Right lobe of liver (tissue), 6 donors: ENCODE results near the gene OR51E1. TPM values are rescaled to one million over a fixed set of nuclear protein-coding genes. Genes with fewer than 3 reads are reported as not detected.

Experiments used
- ATAC-seq, 4 donors: fragments of 200-7000 bp; cut with Tn5 transposase; one replicate each; pipeline ENCODE4 v1.9.1; 2020; ENCODE audit warnings: mild to moderate bottlenecking in 4 of 4, moderate library complexity in 4 of 4
- DNase-seq, 3 donors: peaks; one replicate each; pipeline ENCODE4 v3.0.0-alpha.2; 2020
- H3K27ac ChIP-seq, 3 donors: fragments of 200-600 bp; one replicate each; pipeline ENCODE4 v1.8.0; 2022
- H3K27me3 ChIP-seq, 2 donors: fragments of 200-600 bp; one replicate each; pipeline ENCODE4 v1.8.0; 2022
- H3K36me3 ChIP-seq, 4 donors: fragments of 200-600 bp; sonication (generic) in 1 of 4; one replicate each; pipeline versions ENCODE4 v1.5.1 to v1.8.0; 2017 to 2022; ENCODE audit warnings: control low read depth in 1 of 4
- H3K4me1 ChIP-seq, 4 donors: fragments of 200-600 bp; sonication (generic) in 1 of 4; one replicate each; pipeline versions ENCODE4 v1.5.1 to v1.8.0; 2017 to 2022; ENCODE audit warnings: control low read depth in 1 of 4
- H3K4me3 ChIP-seq, 3 donors: fragments of 200-600 bp; one replicate each; pipeline ENCODE4 v1.8.0; 2022
- H3K9me3 ChIP-seq, 4 donors: fragments of 200-600 bp; sonication (generic) in 1 of 4; one replicate each; pipeline versions ENCODE4 v1.5.1 to v1.8.0; 2017 to 2022; ENCODE audit warnings: control low read depth in 1 of 4
- POLR2A ChIP-seq: fragments of 450-650 bp; IDR thresholded peaks from one replicate; pipeline ENCODE4 v1.6.1; 2017; ENCODE audit warnings: antibody characterized with exemption, mild to moderate bottlenecking
- WGBS: methylation state at CpG from one replicate; pipeline ENCODE4 v1.1.6; 2018; ENCODE audit warnings: low coverage, low lambda C conversion rate; ENCODE audit not compliant: insufficient coverage; ENCODE audit errors: missing lambda C conversion rate; 5-methylcytosine and 5-hydroxymethylcytosine counted together
- intact Hi-C, 2 donors: fragments of 100-400 bp; cut with DNase I; formaldehyde crosslinking; loops; one replicate each; pipeline versions ENCODE4 v1.11.2 to v1.14.1; 2022
- long read RNA-seq: library from polyadenylated mRNA; unstranded; transcript quantifications from one replicate; pipeline ENCODE4 v2.0.0, GENCODE V29; 2019
- total RNA-seq, 6 experiments: library from RNA; depleted of rRNA in 2 of 6; stranded (reverse); fragments of >200 nt in 2 of 6; fragmentation: NEBNext Ultra II Directional in 3 of 6; extraction: Animal tissue kit (Norgen Biotek cat#: 25700) in 3 of 6; gene quantifications; one replicate each; pipeline versions ENCODE4 v1.1.0 to v1.2.4, GENCODE V29; 2016 to 2023
- TF ChIP-seq, protein P1 (sequence below), 4 donors: fragments of 200-600 bp in 3 of 4; fragments of 450-650 bp in 1 of 4; IDR thresholded peaks; one replicate each; pipeline versions ENCODE4 v1.5.1 to v1.8.0; 2016 to 2022; ENCODE audit warnings: antibody characterized with exemption in 4 of 4, mild to moderate bottlenecking in 2 of 4
- donor health status: DM: no; HTN: yes; CAD: no.
- donor health status: DM: no; HTN: no; CAD: no.
- donor health status: DM: no; HTN: no; CAD: no.
- donor health status: DM: no; HTN: yes; CAD: no.
- donor health status: DM: no; HTN: yes; CAD: no.

The OR51E1 gene, protein sequence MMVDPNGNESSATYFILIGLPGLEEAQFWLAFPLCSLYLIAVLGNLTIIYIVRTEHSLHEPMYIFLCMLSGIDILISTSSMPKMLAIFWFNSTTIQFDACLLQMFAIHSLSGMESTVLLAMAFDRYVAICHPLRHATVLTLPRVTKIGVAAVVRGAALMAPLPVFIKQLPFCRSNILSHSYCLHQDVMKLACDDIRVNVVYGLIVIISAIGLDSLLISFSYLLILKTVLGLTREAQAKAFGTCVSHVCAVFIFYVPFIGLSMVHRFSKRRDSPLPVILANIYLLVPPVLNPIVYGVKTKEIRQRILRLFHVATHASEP
- not detected for total RNA-seq
- long read RNA-seq, result 0 reads

DNA sequence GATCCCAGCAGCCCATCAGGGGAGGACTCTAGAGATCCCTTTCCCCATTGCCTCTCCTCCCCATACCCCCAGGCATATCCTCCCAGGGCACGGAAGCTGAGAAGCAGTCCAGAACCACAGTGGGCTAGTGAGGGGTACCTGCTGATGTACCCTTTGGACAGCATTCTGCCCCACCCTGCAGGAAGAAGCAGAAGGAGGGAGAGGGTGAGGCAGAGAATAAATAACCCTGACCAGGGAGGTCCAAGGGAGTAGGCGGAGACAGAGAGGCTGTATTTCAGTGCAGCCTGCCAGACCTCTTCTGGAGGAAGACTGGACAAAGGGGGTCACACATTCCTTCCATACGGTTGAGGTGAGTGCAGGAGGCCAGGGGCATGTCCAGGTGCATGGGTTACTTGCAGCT is at the start of gene OR51E1:
OR51E1 (plus strand) TSS at position 301 of the 400 bp plus-strand sequence. CDS start 8,545 bp downstream, outside the sequence.
- Histone ChIP-seq H3K27me3 (no peaks in the 10 kb centered on the region), H3K4me1 (no peaks in the 10 kb centered on the region), H3K36me3 (no peaks in the 10 kb centered on the region), H3K27ac (no peak within 1 kb of the TSS), H3K9me3 (no peaks in the 10 kb centered on the region), H3K4me3 (no peak within 1 kb of the TSS)
- DNase-seq (no peak), ATAC-seq (no peak)
- WGBS, result 56% methylated on average over 3 of the region's 3 CpGs
- TF ChIP-seq, protein P1, sequence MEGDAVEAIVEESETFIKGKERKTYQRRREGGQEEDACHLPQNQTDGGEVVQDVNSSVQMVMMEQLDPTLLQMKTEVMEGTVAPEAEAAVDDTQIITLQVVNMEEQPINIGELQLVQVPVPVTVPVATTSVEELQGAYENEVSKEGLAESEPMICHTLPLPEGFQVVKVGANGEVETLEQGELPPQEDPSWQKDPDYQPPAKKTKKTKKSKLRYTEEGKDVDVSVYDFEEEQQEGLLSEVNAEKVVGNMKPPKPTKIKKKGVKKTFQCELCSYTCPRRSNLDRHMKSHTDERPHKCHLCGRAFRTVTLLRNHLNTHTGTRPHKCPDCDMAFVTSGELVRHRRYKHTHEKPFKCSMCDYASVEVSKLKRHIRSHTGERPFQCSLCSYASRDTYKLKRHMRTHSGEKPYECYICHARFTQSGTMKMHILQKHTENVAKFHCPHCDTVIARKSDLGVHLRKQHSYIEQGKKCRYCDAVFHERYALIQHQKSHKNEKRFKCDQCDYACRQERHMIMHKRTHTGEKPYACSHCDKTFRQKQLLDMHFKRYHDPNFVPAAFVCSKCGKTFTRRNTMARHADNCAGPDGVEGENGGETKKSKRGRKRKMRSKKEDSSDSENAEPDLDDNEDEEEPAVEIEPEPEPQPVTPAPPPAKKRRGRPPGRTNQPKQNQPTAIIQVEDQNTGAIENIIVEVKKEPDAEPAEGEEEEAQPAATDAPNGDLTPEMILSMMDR (IDR thresholded peaks at IDR 0.05), result no peak
- TF ChIP-seq POLR2A, result no peak
- intact Hi-C loops, result loop anchor here in 1 of 2 donors (5.0 kb wide), 1 partner anchor 354 kb away; no protein-coding TSS in a partner anchor

DNA sequence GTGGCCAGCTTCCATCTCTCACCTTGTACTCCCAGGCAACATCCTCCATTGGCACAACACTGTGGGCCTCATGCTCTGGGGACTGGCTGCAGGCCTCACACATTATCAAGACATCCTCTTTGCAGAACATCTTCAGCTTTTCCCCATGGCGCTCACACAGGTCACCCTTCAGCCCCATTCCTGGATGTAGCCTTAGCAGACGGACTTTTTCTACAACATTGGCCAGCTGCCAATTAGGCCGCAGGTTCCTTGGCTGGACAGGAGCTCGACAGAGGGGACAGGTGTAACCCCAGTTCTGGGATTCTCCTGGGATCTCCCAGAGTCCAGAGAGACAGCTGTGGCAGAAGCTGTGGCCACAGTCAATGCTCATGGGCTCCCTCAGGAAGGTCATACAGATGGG is 38.7 kb upstream of the OR51E1 start:
- 96% methylated on average over 3 of the region's 4 CpGs for WGBS
- ATAC-seq, result no peak
- Histone ChIP-seq H3K27ac (no peak overlapping the region), H3K36me3 (peaks cover 0 to 29% (median 11%) of the 10 kb centered on the region in 4 donors), H3K27me3 (no peaks in the 10 kb centered on the region), H3K4me3 (no peak overlapping the region), H3K9me3 (no peaks in the 10 kb centered on the region), H3K4me1 (peaks cover 0 to 19% (median 0%) of the 10 kb centered on the region in 4 donors)
- no peak for DNase-seq
- TF ChIP-seq, protein P1 (IDR thresholded peaks at IDR 0.05), result no peak
- no peak for TF ChIP-seq POLR2A
- intact Hi-C loops, result no loop called here

DNA sequence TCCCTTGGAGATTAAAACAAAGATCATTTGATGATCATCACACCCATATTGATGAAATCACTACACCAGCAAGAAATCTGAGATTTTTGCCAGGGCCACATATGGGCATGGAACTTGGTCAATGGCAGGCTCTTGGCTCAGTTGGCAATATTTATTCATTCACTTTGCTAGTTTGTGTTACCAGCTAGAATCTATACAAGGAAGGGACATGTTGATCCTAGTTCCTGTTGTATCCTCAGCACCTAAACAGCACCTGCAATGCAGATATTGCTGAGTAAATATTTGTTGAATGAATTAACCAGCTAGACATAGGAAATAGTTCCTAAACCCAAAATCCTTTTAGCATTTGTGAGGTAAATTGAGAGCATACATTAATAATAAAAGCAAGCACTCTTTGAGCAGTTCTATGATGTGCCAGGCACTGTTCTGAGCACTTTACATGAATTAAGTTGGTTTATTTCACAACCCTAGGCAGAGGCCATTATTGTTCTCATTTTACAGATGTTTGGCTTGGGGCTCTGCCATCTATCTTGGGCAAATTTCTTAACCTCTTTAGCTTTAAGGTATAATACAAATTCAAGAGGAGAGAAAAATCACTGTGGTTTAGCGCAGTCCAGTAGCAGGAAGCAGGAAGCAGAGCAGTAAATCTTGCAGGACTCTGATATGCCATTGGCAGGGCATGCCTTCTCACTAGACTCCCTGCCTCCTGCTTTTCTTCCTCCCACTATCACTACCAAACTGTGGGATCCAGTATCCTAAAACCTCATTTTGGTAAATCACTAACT is 37.4 kb upstream of the OR51E1 start:
- peaks cover 0 to 15% (median 4%) of the 10 kb centered on the region in 4 donors for H3K36me3 ChIP-seq
- TF ChIP-seq POLR2A, result no peak
- TF ChIP-seq, protein P1 (IDR thresholded peaks at IDR 0.05), result no peak
- no peaks in the 10 kb centered on the region for H3K9me3 ChIP-seq
- DNase-seq (no peak), ATAC-seq (no peak)
- intact Hi-C loops, result no loop called here
- H3K27me3 ChIP-seq, result no peaks in the 10 kb centered on the region
- H3K4me3 ChIP-seq, result no peak overlapping the region
- no peak overlapping the region for H3K27ac ChIP-seq
- WGBS, result 75% methylated on average over 1 of the region's 1 CpG
- H3K4me1 ChIP-seq, result peaks cover 0 to 19% (median 0%) of the 10 kb centered on the region in 4 donors

DNA sequence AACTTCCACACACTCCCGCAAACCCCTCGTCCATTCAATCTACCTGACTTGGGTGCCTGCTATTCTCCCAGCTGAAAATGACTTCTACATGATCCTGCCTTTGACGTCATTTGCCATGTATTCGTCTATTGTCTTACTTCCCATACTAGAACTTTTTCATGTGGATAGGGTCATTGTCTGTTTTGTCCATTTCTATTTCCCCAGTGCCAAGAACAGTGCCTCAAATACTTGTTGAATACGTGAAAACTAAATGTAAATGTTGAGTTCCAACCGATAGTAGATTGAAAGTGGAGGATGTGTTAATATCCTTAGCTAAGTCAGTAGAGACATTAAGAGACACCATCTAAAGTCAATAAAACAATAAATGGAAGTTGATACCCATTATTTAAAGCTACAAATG is 36.7 kb upstream of the OR51E1 start:
- H3K27me3 ChIP-seq, result no peaks in the 10 kb centered on the region
- peak overlapping the region in 2 of 3 donors; percentile 77 to 80 for H3K27ac ChIP-seq
- 63% methylated on average over 6 of the region's 6 CpGs for WGBS
- intact Hi-C loops, result no loop called here
- DNase-seq (no peak), ATAC-seq (no peak)
- H3K9me3 ChIP-seq, result no peaks in the 10 kb centered on the region
- H3K4me3 ChIP-seq, result peak overlapping the region; percentile 66 to 82 (median 76)
- no peak for TF ChIP-seq POLR2A
- TF ChIP-seq, protein P1 (IDR thresholded peaks at IDR 0.05), result no peak
- H3K4me1 ChIP-seq, result peaks cover 0 to 19% (median 0%) of the 10 kb centered on the region in 4 donors
- peaks cover 0 to 8% (median under 1%) of the 10 kb centered on the region in 4 donors for H3K36me3 ChIP-seq
